Measurements from ENCODE around the gene S1PR2.
A peak's percentile ranks its signal among the peaks of the same experiment; 100 is the strongest.
"Not testable (repeated sequence)": the region's sequence is repeated elsewhere in the genome, so short reads cannot be mapped to it uniquely, and the experiment has no call there.

The S1PR2 gene

DNA sequence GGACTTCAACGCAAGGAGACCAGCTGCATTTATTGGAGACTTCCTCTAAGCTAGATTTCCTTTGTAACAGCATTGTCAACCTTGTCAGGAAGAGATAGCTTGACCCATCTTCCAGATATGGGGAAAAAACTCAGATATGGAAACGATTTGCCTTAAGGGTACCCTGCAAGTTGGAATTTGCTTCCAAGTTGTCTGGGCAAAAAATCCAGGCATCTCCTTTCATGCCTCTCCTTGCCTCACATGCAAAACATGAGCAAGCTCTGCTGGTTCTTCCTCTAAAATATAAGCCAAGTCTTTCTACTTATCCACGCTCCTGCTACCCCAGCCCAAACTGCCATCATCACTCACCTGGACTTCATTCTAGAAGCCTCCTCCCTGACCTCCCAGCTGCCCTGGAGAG, 30.0 kb downstream of the S1PR2 start:
- no peak for TF ChIP-seq CTCF (IDR thresholded peaks at IDR 0.05; ENCODE audit: low read depth, low read length)
- DNase-seq (ENCODE audit: low read depth in 2 of 2): no peak
- no peak overlapping the region for H3K4me3 ChIP-seq (replicated peaks in 1 of 2; ENCODE audit: low read depth in 2 of 2, low read length in 2 of 2)

- H3K4me3 ChIP-seq (replicated peaks in 1 of 2; ENCODE audit: low read depth in 2 of 2, low read length in 2 of 2); DNase-seq (ENCODE audit: low read depth in 2 of 2): not testable (repeated sequence)
Measured at GRCh38 chr19:10200101-10200500, 31.0 kb downstream of the S1PR2 start.

DNA sequence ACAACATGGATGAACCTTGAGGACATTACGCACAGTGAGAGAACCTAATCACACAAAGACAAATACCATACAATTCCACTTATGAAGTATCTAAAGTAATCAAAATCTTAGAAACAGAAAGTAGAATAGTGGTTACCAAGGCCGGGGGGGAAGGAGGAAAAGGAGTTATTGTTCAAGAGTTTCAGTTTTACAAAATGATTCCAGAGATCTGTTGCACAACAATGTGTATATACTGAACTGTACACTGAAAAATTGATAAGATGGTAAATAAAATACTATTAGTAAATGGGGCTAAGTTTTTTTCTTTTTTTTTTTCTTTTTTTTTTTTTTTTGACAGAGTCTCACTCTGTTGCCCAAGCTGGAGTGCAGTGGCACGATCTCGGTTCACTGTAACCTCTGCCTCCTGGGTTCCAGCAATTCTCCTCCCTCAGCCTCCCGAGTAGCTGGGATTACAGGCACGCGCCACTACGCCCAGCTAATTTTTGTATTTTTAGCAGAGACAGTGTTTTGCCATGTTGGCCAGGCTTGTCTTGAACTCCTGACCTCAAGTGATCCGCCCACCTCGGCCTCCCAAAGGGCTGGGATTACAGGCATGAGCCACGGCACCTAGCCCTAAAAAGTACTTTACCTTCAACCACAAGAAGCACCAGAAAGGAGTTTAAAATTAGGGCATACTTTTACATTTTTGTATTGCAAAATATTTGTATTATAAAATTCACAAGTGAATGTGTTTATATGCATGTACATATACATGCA, 32.1 kb downstream of the S1PR2 start:
- not testable (repeated sequence) for DNase-seq (ENCODE audit: low read depth in 2 of 2); H3K4me3 ChIP-seq (replicated peaks in 1 of 2; ENCODE audit: low read depth in 2 of 2, low read length in 2 of 2)

GRCh38 chr19:10195199-10195519, 36.0 kb downstream of the S1PR2 start:
- no peak for DNase-seq (ENCODE audit: low read depth in 2 of 2)
- no peak for TF ChIP-seq CTCF (IDR thresholded peaks at IDR 0.05; ENCODE audit: low read depth, low read length)
- H3K4me3 ChIP-seq (replicated peaks in 1 of 2; ENCODE audit: low read depth in 2 of 2, low read length in 2 of 2): peak overlapping the region; percentile 86 to 90

- peak; percentile 98 for DNase-seq (ENCODE audit: low read depth in 2 of 2)
- TF ChIP-seq CTCF (IDR thresholded peaks at IDR 0.05; ENCODE audit: low read depth, low read length): no peak
- peak within 1 kb of the TSS; percentile 86 to 90 for H3K4me3 ChIP-seq (replicated peaks in 1 of 2; ENCODE audit: low read depth in 2 of 2, low read length in 2 of 2)
Measured at GRCh38 chr19:10194500-10195198, 36.5 kb downstream of the S1PR2 start, which contains the start of gene DNMT1. Gene DNMT1, minus strand, starts transcription at chr19:10194953. Its CDS starts 54 bp downstream, at chr19:10194899.

GRCh38 chr19:10193790-10194499, 37.2 kb downstream of the S1PR2 start:
- peak; percentile 41 to 69 for DNase-seq (ENCODE audit: low read depth in 2 of 2)
- TF ChIP-seq CTCF (IDR thresholded peaks at IDR 0.05; ENCODE audit: low read depth, low read length): no peak
- H3K4me3 ChIP-seq (replicated peaks in 1 of 2; ENCODE audit: low read depth in 2 of 2, low read length in 2 of 2): peak overlapping the region; percentile 86 to 90

DNA sequence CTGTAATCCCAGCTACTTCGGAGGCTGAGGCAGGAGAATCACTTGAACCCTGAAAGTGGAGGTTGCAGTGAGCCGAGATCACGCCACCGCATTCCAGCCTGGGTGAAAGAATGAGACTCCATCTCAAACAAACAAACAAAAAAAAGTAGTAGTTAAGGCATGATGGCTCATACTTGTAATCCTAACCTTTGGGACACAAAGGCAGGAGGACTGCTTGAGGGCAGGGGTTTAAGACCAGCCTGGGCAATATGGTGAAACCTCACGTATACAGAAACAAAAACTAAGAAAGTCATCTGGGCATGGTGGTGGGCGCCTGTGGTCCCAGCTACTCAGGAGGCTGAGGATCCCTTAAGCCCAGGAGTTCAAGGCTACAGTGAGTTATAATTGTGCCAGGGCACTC, 38.2 kb downstream of the S1PR2 start:
- H3K4me3 ChIP-seq (replicated peaks in 1 of 2; ENCODE audit: low read depth in 2 of 2, low read length in 2 of 2): peak overlapping the region in 1 of 2 donors; percentile 86
- no peak for DNase-seq (ENCODE audit: low read depth in 2 of 2)
- no peak for TF ChIP-seq CTCF (IDR thresholded peaks at IDR 0.05; ENCODE audit: low read depth, low read length)

Measured in cardiac fibroblast (primary cell).